Measurements from ENCODE around the gene GDPD5.

The GDPD5 gene

GRCh38 chr11:75388386-75389275 lies 137.1 kb downstream of the GDPD5 start:
- DNase-seq: peak; percentile 61

GRCh38 chr11:75387736-75388294 lies 137.9 kb downstream of the GDPD5 start:
- DNase-seq: no peak

GRCh38 chr11:75386942-75387630 lies 138.7 kb downstream of the GDPD5 start:
- DNase-seq: no peak

Measured in activated T-cell treated with anti-CD3 and anti-CD28 coated beads for 4 hours (primary cell).